Measurements from ENCODE around the gene OR51D1.

OR51D1 gene

DNA sequence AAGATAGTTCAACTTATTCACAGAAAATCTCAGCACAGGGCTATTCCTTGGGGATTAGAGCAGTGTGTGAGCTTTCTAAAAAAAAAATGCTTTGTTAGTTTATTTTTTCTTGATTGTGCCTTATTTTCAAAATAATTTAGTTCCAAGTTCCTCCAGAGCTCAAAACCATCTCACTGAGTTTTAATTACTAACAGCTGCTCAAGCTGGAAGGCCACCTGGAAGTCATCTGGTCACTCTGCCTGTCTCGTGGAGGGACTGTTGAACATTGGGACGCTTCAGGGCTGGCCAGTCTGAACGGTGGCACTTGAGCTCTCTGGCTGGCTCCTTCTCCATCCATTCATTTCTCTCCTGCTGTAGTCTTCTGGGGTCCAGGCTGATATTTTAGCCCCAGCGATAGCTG is 10.5 kb downstream of the OR51D1 start:
- no peak for DNase-seq (ENCODE audit: low read depth)
- no peaks in the 10 kb centered on the region for H3K9me3 ChIP-seq (ENCODE audit: control insufficient read depth, low read length)
- H3K4me1 ChIP-seq (ENCODE audit: control insufficient read depth, insufficient read depth, low read length), result peaks cover 3% of the 10 kb centered on the region
- no peak overlapping the region for H3K9ac ChIP-seq (ENCODE audit: low read length)
- no peaks in the 10 kb centered on the region for H3K36me3 ChIP-seq (ENCODE audit: control insufficient read depth, insufficient read depth, low read length, severe bottlenecking)
- H3K27me3 ChIP-seq (replicated peaks; ENCODE audit: control insufficient read depth, insufficient read depth, low read length), result peaks cover 19% of the 10 kb centered on the region
- no peak overlapping the region for H3K4me3 ChIP-seq (ENCODE audit: low read length)

DNA sequence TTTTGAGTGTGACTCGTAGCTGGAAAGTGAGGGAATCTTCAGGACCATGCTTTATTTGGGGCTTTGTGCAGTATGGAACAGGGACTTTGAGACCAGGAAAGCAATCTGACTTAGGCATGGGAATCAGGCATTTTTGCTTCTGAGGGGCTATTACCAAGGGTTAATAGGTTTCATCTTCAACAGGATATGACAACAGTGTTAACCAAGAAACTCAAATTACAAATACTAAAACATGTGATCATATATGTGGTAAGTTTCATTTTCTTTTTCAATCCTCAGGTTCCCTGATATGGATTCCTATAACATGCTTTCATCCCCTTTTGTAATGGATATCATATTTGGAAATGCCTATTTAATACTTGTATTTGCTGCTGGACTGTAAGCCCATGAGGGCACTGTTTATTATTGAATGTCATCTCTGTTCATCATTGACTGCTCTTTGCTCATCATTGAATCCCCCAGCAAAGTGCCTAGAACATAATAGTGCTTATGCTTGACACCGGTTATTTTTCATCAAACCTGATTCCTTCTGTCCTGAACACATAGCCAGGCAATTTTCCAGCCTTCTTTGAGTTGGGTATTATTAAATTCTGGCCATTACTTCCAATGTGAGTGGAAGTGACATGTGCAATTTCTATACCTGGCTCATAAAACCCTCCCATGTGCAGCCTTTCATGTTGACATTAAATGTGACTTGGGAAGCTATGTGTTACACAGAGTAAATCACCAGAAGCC is 17.5 kb downstream of the OR51D1 start:
- no peaks in the 10 kb centered on the region for H3K9me3 ChIP-seq (ENCODE audit: control insufficient read depth, low read length)
- peaks cover 5% of the 10 kb centered on the region for H3K27me3 ChIP-seq (replicated peaks; ENCODE audit: control insufficient read depth, insufficient read depth, low read length)
- H3K4me1 ChIP-seq (ENCODE audit: control insufficient read depth, insufficient read depth, low read length), result no peaks in the 10 kb centered on the region
- H3K4me3 ChIP-seq (ENCODE audit: low read length), result no peak overlapping the region
- no peak overlapping the region for H3K9ac ChIP-seq (ENCODE audit: low read length)
- no peaks in the 10 kb centered on the region for H3K36me3 ChIP-seq (ENCODE audit: control insufficient read depth, insufficient read depth, low read length, severe bottlenecking)
- no peak for DNase-seq (ENCODE audit: low read depth)

GRCh38 chr11:4658629-4659445 is 21.6 kb downstream of the OR51D1 start:
- H3K4me3 ChIP-seq (ENCODE audit: low read length), result no peak overlapping the region
- H3K4me1 ChIP-seq (ENCODE audit: control insufficient read depth, insufficient read depth, low read length), result no peaks in the 10 kb centered on the region

DNA sequence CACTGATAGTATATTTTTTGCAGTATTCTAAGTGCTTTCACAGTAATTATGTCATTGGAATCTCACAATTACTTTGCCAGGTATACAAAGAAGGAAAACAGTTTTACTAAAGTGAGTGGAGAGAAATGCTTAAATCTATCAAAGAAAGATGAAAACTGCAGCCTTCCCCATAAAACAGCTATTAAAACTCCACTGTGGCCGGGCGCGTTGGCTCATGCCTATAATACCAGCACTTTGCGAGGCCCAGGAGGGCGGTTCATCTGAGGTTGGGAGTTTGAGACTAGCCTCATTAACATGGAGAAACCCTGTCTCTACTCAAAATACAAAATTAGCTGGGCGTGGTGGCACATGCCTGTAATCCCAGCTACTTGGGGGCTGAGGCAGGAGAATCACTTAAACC is 25.6 kb downstream of the OR51D1 start:
- Histone ChIP-seq H3K27me3 (replicated peaks; ENCODE audit: control insufficient read depth, insufficient read depth, low read length) (peaks cover 13% of the 10 kb centered on the region), H3K9me3 (ENCODE audit: control insufficient read depth, low read length) (no peaks in the 10 kb centered on the region), H3K9ac (ENCODE audit: low read length) (no peak overlapping the region), H3K36me3 (ENCODE audit: control insufficient read depth, insufficient read depth, low read length, severe bottlenecking) (no peaks in the 10 kb centered on the region), H3K4me1 (ENCODE audit: control insufficient read depth, insufficient read depth, low read length) (no peaks in the 10 kb centered on the region), H3K4me3 (ENCODE audit: low read length) (no peak overlapping the region)
- no peak for DNase-seq (ENCODE audit: low read depth)

More at GRCh38 chr11:4658629-4659445, 21.6 kb downstream of the OR51D1 start:
- Histone ChIP-seq H3K36me3 (ENCODE audit: control insufficient read depth, insufficient read depth, low read length, severe bottlenecking) (no peaks in the 10 kb centered on the region), H3K9me3 (ENCODE audit: control insufficient read depth, low read length) (no peaks in the 10 kb centered on the region), H3K9ac (ENCODE audit: low read length) (no peak overlapping the region), H3K27me3 (replicated peaks; ENCODE audit: control insufficient read depth, insufficient read depth, low read length) (peaks cover 13% of the 10 kb centered on the region)
- DNase-seq (ENCODE audit: low read depth), result no peak

DNA sequence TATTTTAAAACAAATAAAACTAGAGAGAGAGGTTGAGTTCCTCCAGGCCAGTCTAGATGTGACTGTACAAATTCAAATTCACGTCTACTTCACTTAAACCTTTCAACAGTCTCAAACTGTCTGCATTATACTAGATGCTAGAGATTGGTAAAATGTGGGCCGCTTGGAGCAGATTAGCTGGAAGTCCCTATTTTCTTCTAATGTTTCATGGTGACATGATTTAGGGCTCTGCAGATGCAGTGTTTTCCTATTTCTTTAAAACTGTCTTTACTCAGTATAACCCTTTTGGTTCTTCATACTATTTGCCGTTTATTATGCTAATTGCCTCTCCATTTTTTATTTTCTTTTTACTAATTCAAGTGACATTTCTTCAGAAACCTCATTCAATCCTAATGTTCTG is 26.9 kb downstream of the OR51D1 start:
- no peaks in the 10 kb centered on the region for H3K4me1 ChIP-seq (ENCODE audit: control insufficient read depth, insufficient read depth, low read length)

GRCh38 chr11:4664786-4665185 is 27.5 kb downstream of the OR51D1 start:
- H3K27me3 ChIP-seq (replicated peaks; ENCODE audit: control insufficient read depth, insufficient read depth, low read length), result peaks cover 7% of the 10 kb centered on the region
- no peaks in the 10 kb centered on the region for H3K9me3 ChIP-seq (ENCODE audit: control insufficient read depth, low read length)
- no peaks in the 10 kb centered on the region for H3K4me1 ChIP-seq (ENCODE audit: control insufficient read depth, insufficient read depth, low read length)
- no peaks in the 10 kb centered on the region for H3K36me3 ChIP-seq (ENCODE audit: control insufficient read depth, insufficient read depth, low read length, severe bottlenecking)
- no peak for DNase-seq (ENCODE audit: low read depth)
- no peak overlapping the region for H3K9ac ChIP-seq (ENCODE audit: low read length)
- H3K4me3 ChIP-seq (ENCODE audit: low read length), result no peak overlapping the region

More for the DNA sequence above, 26.9 kb downstream of the OR51D1 start:
- Histone ChIP-seq H3K36me3 (ENCODE audit: control insufficient read depth, insufficient read depth, low read length, severe bottlenecking) (no peaks in the 10 kb centered on the region), H3K27me3 (replicated peaks; ENCODE audit: control insufficient read depth, insufficient read depth, low read length) (peaks cover 10% of the 10 kb centered on the region), H3K9ac (ENCODE audit: low read length) (no peak overlapping the region), H3K9me3 (ENCODE audit: control insufficient read depth, low read length) (no peaks in the 10 kb centered on the region), H3K4me3 (ENCODE audit: low read length) (no peak overlapping the region)
- no peak for DNase-seq (ENCODE audit: low read depth)

- Histone ChIP-seq H3K9ac (ENCODE audit: low read length) (no peak overlapping the region), H3K4me1 (ENCODE audit: control insufficient read depth, insufficient read depth, low read length) (no peaks in the 10 kb centered on the region), H3K27me3 (replicated peaks; ENCODE audit: control insufficient read depth, insufficient read depth, low read length) (peaks cover 6% of the 10 kb centered on the region), H3K36me3 (ENCODE audit: control insufficient read depth, insufficient read depth, low read length, severe bottlenecking) (no peaks in the 10 kb centered on the region), H3K9me3 (ENCODE audit: control insufficient read depth, low read length) (no peaks in the 10 kb centered on the region), H3K4me3 (ENCODE audit: low read length) (no peak overlapping the region)
- DNase-seq (ENCODE audit: low read depth), result no peak
These were observed 28.1 kb downstream of the OR51D1 start for GRCh38 chr11:4665424-4665823.

DNA sequence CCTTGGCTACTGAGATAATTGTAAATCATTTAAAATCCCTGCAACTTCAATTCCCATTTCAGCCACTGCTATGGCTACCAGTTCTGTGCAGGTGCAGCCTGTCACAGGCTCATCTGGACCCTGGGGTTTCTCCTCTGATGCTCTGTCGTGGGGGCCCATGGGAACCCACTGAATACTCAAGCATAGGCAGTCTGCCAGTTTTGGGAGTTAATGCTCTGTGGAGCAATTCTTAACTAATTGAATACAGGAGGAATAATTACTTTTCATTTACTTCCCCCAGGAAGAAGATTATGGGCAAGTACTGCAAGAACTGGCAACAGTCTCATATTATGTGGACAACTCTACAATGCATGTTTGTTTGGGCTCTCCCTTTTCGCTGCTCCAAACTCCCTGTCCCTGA is 34.5 kb downstream of the OR51D1 start:
- no peaks in the 10 kb centered on the region for H3K27me3 ChIP-seq (replicated peaks; ENCODE audit: control insufficient read depth, insufficient read depth, low read length)
- no peaks in the 10 kb centered on the region for H3K4me1 ChIP-seq (ENCODE audit: control insufficient read depth, insufficient read depth, low read length)
- no peak overlapping the region for H3K4me3 ChIP-seq (ENCODE audit: low read length)
- no peaks in the 10 kb centered on the region for H3K9me3 ChIP-seq (ENCODE audit: control insufficient read depth, low read length)
- no peak for DNase-seq (ENCODE audit: low read depth)
- no peak overlapping the region for H3K9ac ChIP-seq (ENCODE audit: low read length)
- no peaks in the 10 kb centered on the region for H3K36me3 ChIP-seq (ENCODE audit: control insufficient read depth, insufficient read depth, low read length, severe bottlenecking)

GRCh38 chr11:4672470-4672869 is 35.2 kb downstream of the OR51D1 start:
- Histone ChIP-seq H3K27me3 (replicated peaks; ENCODE audit: control insufficient read depth, insufficient read depth, low read length) (no peaks in the 10 kb centered on the region), H3K36me3 (ENCODE audit: control insufficient read depth, insufficient read depth, low read length, severe bottlenecking) (no peaks in the 10 kb centered on the region), H3K9me3 (ENCODE audit: control insufficient read depth, low read length) (no peaks in the 10 kb centered on the region), H3K9ac (ENCODE audit: low read length) (no peak overlapping the region), H3K4me3 (ENCODE audit: low read length) (no peak overlapping the region), H3K4me1 (ENCODE audit: control insufficient read depth, insufficient read depth, low read length) (no peaks in the 10 kb centered on the region)
- DNase-seq (ENCODE audit: low read depth), result no peak

GRCh38 chr11:4673781-4674180 is 36.5 kb downstream of the OR51D1 start:
- H3K4me3 ChIP-seq (ENCODE audit: low read length), result no peak overlapping the region
- H3K9ac ChIP-seq (ENCODE audit: low read length), result no peak overlapping the region
- no peak for DNase-seq (ENCODE audit: low read depth)
- H3K4me1 ChIP-seq (ENCODE audit: control insufficient read depth, insufficient read depth, low read length), result no peaks in the 10 kb centered on the region
- H3K27me3 ChIP-seq (replicated peaks; ENCODE audit: control insufficient read depth, insufficient read depth, low read length), result no peaks in the 10 kb centered on the region
- no peaks in the 10 kb centered on the region for H3K9me3 ChIP-seq (ENCODE audit: control insufficient read depth, low read length)
- no peaks in the 10 kb centered on the region for H3K36me3 ChIP-seq (ENCODE audit: control insufficient read depth, insufficient read depth, low read length, severe bottlenecking)

GRCh38 chr11:4677948-4678347 is 40.7 kb downstream of the OR51D1 start:
- no peaks in the 10 kb centered on the region for H3K36me3 ChIP-seq (ENCODE audit: control insufficient read depth, insufficient read depth, low read length, severe bottlenecking)
- no peak overlapping the region for H3K9ac ChIP-seq (ENCODE audit: low read length)
- no peaks in the 10 kb centered on the region for H3K4me1 ChIP-seq (ENCODE audit: control insufficient read depth, insufficient read depth, low read length)
- H3K27me3 ChIP-seq (replicated peaks; ENCODE audit: control insufficient read depth, insufficient read depth, low read length), result no peaks in the 10 kb centered on the region
- no peak for DNase-seq (ENCODE audit: low read depth)
- H3K9me3 ChIP-seq (ENCODE audit: control insufficient read depth, low read length), result no peaks in the 10 kb centered on the region
- no peak overlapping the region for H3K4me3 ChIP-seq (ENCODE audit: low read length)
